Left ventricle myocardium inferior (tissue), 1 donor: ENCODE results near the gene MYBPC3. TPM values are rescaled to one million over a fixed set of nuclear protein-coding genes. Genes with fewer than 3 reads are reported as not detected.

Experiments used
- DNase-seq: peaks from one replicate; pipeline ENCODE4 v3.0.0-alpha.2; 2020
- H3K27ac ChIP-seq: fragments of 200-600 bp; replicated peaks from 2 replicates; pipeline ENCODE4 v1.8.0; 2021
- H3K27me3 ChIP-seq: fragments of 200-600 bp; 2 replicates; pipeline ENCODE4 v1.8.0; 2021; ENCODE audit warnings: low read depth
- H3K36me3 ChIP-seq: fragments of 200-600 bp; 2 replicates; pipeline ENCODE4 v1.8.0; 2021
- H3K4me1 ChIP-seq: fragments of 200-600 bp; 2 replicates; pipeline ENCODE4 v1.8.0; 2021
- H3K4me3 ChIP-seq: fragments of 200-600 bp; 2 replicates; pipeline ENCODE4 v1.8.0; 2021; ENCODE audit warnings: mild to moderate bottlenecking, moderate library complexity
- H3K9me3 ChIP-seq: fragments of 200-600 bp; replicated peaks from 2 replicates; pipeline ENCODE4 v1.8.0; 2021
- CTCF ChIP-seq: fragments of 200-600 bp; IDR thresholded peaks from 2 replicates; pipeline ENCODE4 v1.8.0; 2021; ENCODE audit warnings: antibody characterized with exemption, mild to moderate bottlenecking, borderline replicate concordance
- intact Hi-C: fragments of 100-400 bp; cut with micrococcal nuclease; formaldehyde crosslinking; loops from one replicate; pipeline ENCODE4 v1.11.0; 2022
- total RNA-seq: library from RNA; stranded (reverse); fragmentation: NEBNext Ultra II Directional; extraction: Animal tissue kit (Norgen Biotek cat#: 25700); gene quantifications from one replicate; pipeline ENCODE4 v1.2.1, GENCODE V29; 2021
- donor health status: DM: no; HTN: yes; CAD: no; lungs with severe emphysema.

The MYBPC3 gene
- total RNA-seq, 1 donor from 2014 or later: 2,538 TPM

- H3K27me3 ChIP-seq: no peaks in the 10 kb centered on the region
- peak overlapping the region; percentile 45 for H3K4me3 ChIP-seq
- no peaks in the 10 kb centered on the region for H3K4me1 ChIP-seq
- H3K9me3 ChIP-seq: no peaks in the 10 kb centered on the region
- DNase-seq: no peak
- H3K27ac ChIP-seq: no peak overlapping the region
- intact Hi-C loops: no loop called here
- TF ChIP-seq CTCF: no peak
- H3K36me3 ChIP-seq: no peaks in the 10 kb centered on the region
Measured at GRCh38 chr11:47376107-47376524, 23.6 kb upstream of the MYBPC3 start.

GRCh38 chr11:47375546-47376085 lies 23.1 kb upstream of the MYBPC3 start:
- no peak for TF ChIP-seq CTCF
- H3K4me3 ChIP-seq: peak overlapping the region; percentile 45
- H3K9me3 ChIP-seq: no peaks in the 10 kb centered on the region
- H3K36me3 ChIP-seq: no peaks in the 10 kb centered on the region
- no peaks in the 10 kb centered on the region for H3K4me1 ChIP-seq
- H3K27ac ChIP-seq: no peak overlapping the region
- intact Hi-C loops: no loop called here
- DNase-seq: no peak
- H3K27me3 ChIP-seq: no peaks in the 10 kb centered on the region

- DNase-seq: no peak
- Histone ChIP-seq H3K27ac (no peak overlapping the region), H3K4me3 (peak overlapping the region; percentile 45), H3K27me3 (no peaks in the 10 kb centered on the region), H3K36me3 (no peaks in the 10 kb centered on the region), H3K4me1 (no peaks in the 10 kb centered on the region), H3K9me3 (no peaks in the 10 kb centered on the region)
- TF ChIP-seq CTCF: no peak
- intact Hi-C loops: no loop called here
Measured at GRCh38 chr11:47375020-47375419, 22.5 kb upstream of the MYBPC3 start.

- no peak for DNase-seq
Measured at GRCh38 chr11:47374720-47375019, 22.2 kb upstream of the MYBPC3 start.

GRCh38 chr11:47373876-47374719 lies 21.6 kb upstream of the MYBPC3 start:
- H3K27ac ChIP-seq: no peak overlapping the region
- no peak overlapping the region for H3K4me3 ChIP-seq
- H3K9me3 ChIP-seq: no peaks in the 10 kb centered on the region
- no peaks in the 10 kb centered on the region for H3K4me1 ChIP-seq
- H3K36me3 ChIP-seq: no peaks in the 10 kb centered on the region
- peak; percentile 99 for TF ChIP-seq CTCF
- intact Hi-C loops: no loop called here
- no peaks in the 10 kb centered on the region for H3K27me3 ChIP-seq
- peak; percentile 84 for DNase-seq

More at GRCh38 chr11:47374720-47375019, 22.2 kb upstream of the MYBPC3 start:
- intact Hi-C loops: no loop called here
- TF ChIP-seq CTCF: no peak
- Histone ChIP-seq H3K9me3 (no peaks in the 10 kb centered on the region), H3K36me3 (no peaks in the 10 kb centered on the region), H3K4me1 (no peaks in the 10 kb centered on the region), H3K4me3 (no peak overlapping the region), H3K27ac (no peak overlapping the region), H3K27me3 (no peaks in the 10 kb centered on the region)
